GM13976 (cell line): Measurements from ENCODE around the gene CIRBP.

Experiments used
- DNase-seq: peaks from one replicate; pipeline ENCODE4 v3.0.0; 2012; ENCODE audit warnings: low spot score
- CTCF ChIP-seq: IDR thresholded peaks from 2 replicates; pipeline ENCODE4 v1.5.1; 2012; ENCODE audit warnings: borderline replicate concordance, mild to moderate bottlenecking; ENCODE audit not compliant: insufficient read depth; ENCODE audit errors: extremely low read depth, missing control alignments, control extremely low read depth
- in situ Hi-C: fragments of 300-500 bp; cut with MboI; formaldehyde crosslinking; loops from one replicate; pipeline ENCODE4 v1.12.0; 2022; ENCODE audit warnings: low sequenced_read_pairs, mixed read lengths, inconsistent platforms; ENCODE audit not compliant: unreplicated experiment

CIRBP gene

DNA sequence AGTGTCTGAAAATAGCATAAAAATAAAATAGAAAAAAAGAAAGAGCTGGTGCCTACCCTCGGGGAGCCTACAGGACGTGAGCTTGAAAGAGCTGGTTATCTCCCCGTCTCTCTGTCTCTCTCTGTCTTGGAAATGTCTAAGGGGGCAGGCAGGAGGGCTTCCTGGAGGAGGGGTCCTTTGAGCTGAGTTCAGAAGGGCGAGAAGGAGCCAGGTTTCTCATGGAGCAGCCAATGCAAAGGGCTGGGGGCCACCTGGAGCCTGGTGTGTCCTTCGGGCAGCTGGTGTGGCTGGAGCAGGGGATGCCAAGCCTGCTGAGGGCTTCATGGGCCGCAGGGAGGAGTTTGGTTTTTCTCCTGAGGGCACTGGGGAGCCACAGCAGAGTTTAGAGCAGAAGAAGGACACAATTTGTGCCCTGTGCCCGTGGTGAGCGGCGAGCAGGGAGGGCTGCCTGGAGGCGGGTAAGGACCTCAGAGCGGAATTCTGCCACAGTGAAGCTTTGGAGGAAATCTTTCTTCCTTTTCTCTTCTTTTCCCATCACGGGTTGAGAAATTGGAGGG lies 55.2 kb downstream of the CIRBP start:
- DNase-seq = no peak
- TF ChIP-seq CTCF = no peak
- in situ Hi-C loops = no loop called here
